ENCODE results near the gene GLYATL3. TPM values are rescaled to one million over a fixed set of nuclear protein-coding genes. Genes with fewer than 3 reads are reported as not detected.
"Not testable (repeated sequence)": the region's sequence is repeated elsewhere in the genome, so short reads cannot be mapped to it uniquely, and the experiment has no call there.

The GLYATL3 gene
- total RNA-seq, 1 donor from 2014 or later = 0.26 TPM

GRCh38 chr6:49462599-49462926, 37.2 kb upstream of the GLYATL3 start:
- Histone ChIP-seq H3K36me3 (ENCODE audit: control insufficient read depth, insufficient read depth, low read length) (no peaks in the 10 kb centered on the region), H3K27me3 (ENCODE audit: control insufficient read depth, insufficient read depth, low read length) (no peaks in the 10 kb centered on the region), H3K4me3 (ENCODE audit: low read depth, low read length) (peak overlapping the region; percentile 63)
- no peak for TF ChIP-seq CTCF (IDR thresholded peaks at IDR 0.05; ENCODE audit: insufficient read depth, low read length, severe bottlenecking)
- FAIRE-seq = no peak
- DNase-seq (ENCODE audit: low read depth) = no peak

DNA sequence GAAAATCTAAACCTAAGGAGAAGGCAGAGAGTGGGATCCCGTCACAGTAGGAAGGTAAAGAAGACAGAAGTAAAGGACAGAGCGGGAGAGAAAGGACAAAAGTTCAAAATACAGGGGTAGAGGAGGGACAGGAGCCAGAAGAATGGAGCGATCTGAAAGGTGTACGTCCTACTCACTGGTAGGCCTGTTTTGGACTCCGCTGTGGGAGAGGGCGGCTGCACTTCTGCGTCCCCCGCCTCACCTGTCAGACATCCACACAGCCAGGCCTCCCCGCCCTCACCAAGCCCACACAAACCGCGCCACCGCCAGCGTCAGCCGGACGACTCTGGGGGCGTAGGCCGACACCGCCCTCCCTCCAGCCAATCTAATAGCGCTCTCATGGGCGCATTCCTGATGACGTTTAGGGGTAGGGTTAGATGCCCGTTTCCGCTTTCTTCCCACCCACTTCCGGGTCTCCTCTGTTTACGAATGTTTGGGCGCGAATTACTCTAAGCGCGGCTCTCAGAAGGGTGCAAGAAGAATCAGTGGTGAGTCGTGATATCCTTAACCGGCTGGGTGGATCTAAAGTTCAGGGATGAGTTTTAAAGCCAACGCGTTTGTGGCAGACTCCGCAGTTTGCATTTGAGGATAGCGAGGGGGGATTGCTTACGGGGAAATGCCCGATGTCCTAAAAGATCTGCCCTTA, 36.7 kb upstream of the GLYATL3 start, which contains the start of the genes CENPQ and MMUT:
TSS of gene CENPQ (plus strand) at position 444 of the 685 bp plus-strand sequence. CDS start 6,807 bp downstream, outside the sequence.
TSS of gene MMUT (minus strand) at position 327 of the 685 bp plus-strand sequence. CDS start 3,787 bp downstream, outside the sequence.
- DNase-seq (ENCODE audit: low read depth) (peak; percentile 93), FAIRE-seq (peak; percentile 79)
- Histone ChIP-seq H3K36me3 (ENCODE audit: control insufficient read depth, insufficient read depth, low read length) (no peaks in the 10 kb centered on the region), H3K27me3 (ENCODE audit: control insufficient read depth, insufficient read depth, low read length) (no peaks in the 10 kb centered on the region), H3K4me3 (ENCODE audit: low read depth, low read length) (peak within 1 kb of the TSS; percentile 63)
- TF ChIP-seq CTCF (IDR thresholded peaks at IDR 0.05; ENCODE audit: insufficient read depth, low read length, severe bottlenecking) = no peak

DNA sequence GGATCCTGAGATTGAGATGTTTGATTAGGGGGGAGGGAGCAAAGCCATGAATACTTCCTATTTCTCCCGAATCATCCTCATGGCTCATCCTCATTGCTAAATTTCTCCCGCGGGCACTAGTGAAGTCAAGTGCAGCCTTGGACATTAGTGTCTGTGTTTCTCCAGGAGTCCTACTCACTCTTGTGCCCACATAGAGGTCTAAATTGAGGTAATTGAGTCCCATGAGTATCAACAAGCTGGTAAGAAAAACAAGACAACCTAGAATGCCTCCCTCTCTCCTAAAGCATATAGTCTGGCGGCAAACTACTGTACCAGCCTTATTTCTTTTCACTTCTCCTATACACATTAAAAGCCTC, 36.1 kb upstream of the GLYATL3 start:
- H3K36me3 ChIP-seq (ENCODE audit: control insufficient read depth, insufficient read depth, low read length) = no peaks in the 10 kb centered on the region
- no peak for FAIRE-seq

DNA sequence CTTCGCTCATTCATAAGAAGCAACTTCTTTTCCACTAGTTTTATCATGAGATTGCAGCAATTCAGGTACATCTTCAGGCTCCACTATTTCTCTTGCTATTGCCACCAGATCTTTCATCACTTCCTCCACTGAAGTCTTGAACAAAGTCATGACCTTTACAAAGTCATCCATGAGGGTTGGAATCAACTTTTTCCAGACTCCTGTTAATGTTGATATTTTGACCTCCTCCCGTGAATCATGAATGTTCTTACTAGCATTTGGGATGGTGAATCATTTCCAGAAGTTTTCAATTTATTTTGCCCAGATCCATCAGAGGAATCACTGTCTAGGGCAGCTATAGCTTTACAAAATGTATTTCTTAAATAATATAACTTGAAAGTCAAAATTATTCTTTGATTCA, 35.0 kb upstream of the GLYATL3 start:
- Histone ChIP-seq H3K27me3 (ENCODE audit: control insufficient read depth, insufficient read depth, low read length) (no peaks in the 10 kb centered on the region), H3K4me3 (ENCODE audit: low read depth, low read length) (no peak overlapping the region), H3K36me3 (ENCODE audit: control insufficient read depth, insufficient read depth, low read length) (no peaks in the 10 kb centered on the region)
- DNase-seq (ENCODE audit: low read depth) = no peak
- TF ChIP-seq CTCF (IDR thresholded peaks at IDR 0.05; ENCODE audit: insufficient read depth, low read length, severe bottlenecking) = no peak
- FAIRE-seq = no peak

More for the DNA sequence above, 36.1 kb upstream of the GLYATL3 start:
- Histone ChIP-seq H3K4me3 (ENCODE audit: low read depth, low read length) (peak overlapping the region; percentile 63), H3K27me3 (ENCODE audit: control insufficient read depth, insufficient read depth, low read length) (no peaks in the 10 kb centered on the region)
- no peak for TF ChIP-seq CTCF (IDR thresholded peaks at IDR 0.05; ENCODE audit: insufficient read depth, low read length, severe bottlenecking)
- no peak for DNase-seq (ENCODE audit: low read depth)

DNA sequence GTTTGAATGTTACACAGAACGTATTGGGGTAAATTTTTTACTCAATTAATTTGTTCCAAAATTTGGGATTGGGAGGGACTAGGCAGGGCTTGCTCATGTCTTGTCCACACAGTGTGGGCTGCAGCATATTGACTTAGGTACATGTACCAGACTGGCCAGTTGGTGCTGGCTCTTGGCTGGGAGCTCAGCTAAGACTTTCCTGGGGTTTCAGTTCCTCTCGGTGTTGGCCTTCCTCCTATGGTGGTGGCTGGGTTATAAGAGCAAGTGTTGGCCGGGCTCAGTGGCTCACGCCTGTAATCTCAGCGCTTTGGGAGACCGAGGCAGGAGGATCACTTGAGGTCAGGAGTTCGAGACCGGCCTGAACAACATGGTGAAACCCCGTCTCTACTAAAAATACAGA, 31.7 kb upstream of the GLYATL3 start:
- no peak for TF ChIP-seq CTCF (IDR thresholded peaks at IDR 0.05; ENCODE audit: insufficient read depth, low read length, severe bottlenecking)
- FAIRE-seq (no peak), DNase-seq (ENCODE audit: low read depth) (no peak)
- Histone ChIP-seq H3K27me3 (ENCODE audit: control insufficient read depth, insufficient read depth, low read length) (no peaks in the 10 kb centered on the region), H3K4me3 (ENCODE audit: low read depth, low read length) (no peak overlapping the region), H3K36me3 (ENCODE audit: control insufficient read depth, insufficient read depth, low read length) (no peaks in the 10 kb centered on the region)

GRCh38 chr6:49476564-49476963, 23.2 kb upstream of the GLYATL3 start:
- DNase-seq (ENCODE audit: low read depth); H3K4me3 ChIP-seq (ENCODE audit: low read depth, low read length); FAIRE-seq; H3K27me3 ChIP-seq (ENCODE audit: control insufficient read depth, insufficient read depth, low read length); H3K36me3 ChIP-seq (ENCODE audit: control insufficient read depth, insufficient read depth, low read length): not testable (repeated sequence)

Measured in bronchial epithelial cell (primary cell).